OCI-LY1 (cell line): Measurements from ENCODE around the gene HSPA1B.

ENCODE experiments used
- H2AFZ ChIP-seq: fragments of 200-600 bp; sonication (generic), shearing (Covaris generic); 2 replicates; pipeline ENCODE4 v1.6.0; 2014; ENCODE audit warnings: antibody characterized with exemption, mild to moderate bottlenecking, low read length
- H3F3A ChIP-seq: fragments of 200-600 bp; sonication (generic), shearing (Covaris generic); 2 replicates; pipeline ENCODE4 v1.6.0; 2014; ENCODE audit warnings: mild to moderate bottlenecking, antibody characterized with exemption, low read length, moderate library complexity; ENCODE audit not compliant: insufficient read depth
- H3K27ac ChIP-seq: fragments of 200-600 bp; sonication (generic); 2 replicates; pipeline ENCODE4 v1.5.1; 2014; ENCODE audit warnings: low read length, mixed run types, mild to moderate bottlenecking, low read depth; ENCODE audit not compliant: poor library complexity, severe bottlenecking
- H3K27me3 ChIP-seq: fragments of 200-600 bp; sonication (generic); 2 replicates; pipeline ENCODE4 v1.6.0; 2014; ENCODE audit warnings: antibody characterized with exemption, mild to moderate bottlenecking, low read length, moderate library complexity; ENCODE audit not compliant: insufficient read depth
- H3K36me3 ChIP-seq: fragments of 200-600 bp; sonication (generic); 2 replicates; pipeline ENCODE4 v1.6.1; 2014; ENCODE audit warnings: mild to moderate bottlenecking, antibody characterized with exemption, low read length, moderate library complexity, mixed read lengths; ENCODE audit not compliant: insufficient read depth
- H3K4me1 ChIP-seq: fragments of 200-600 bp; sonication (generic); 2 replicates; pipeline ENCODE4 v1.5.1; 2014; ENCODE audit warnings: mild to moderate bottlenecking, low read length, moderate library complexity; ENCODE audit not compliant: insufficient read depth, severe bottlenecking
- H3K4me2 ChIP-seq: fragments of 200-600 bp; sonication (generic), shearing (Covaris generic); 2 replicates; pipeline ENCODE4 v1.6.1; 2014; ENCODE audit warnings: low read length
- H3K4me3 ChIP-seq: fragments of 200-600 bp; sonication (generic); 2 replicates; pipeline ENCODE4 v1.5.1; 2014; ENCODE audit warnings: low read length, low read depth, mild to moderate bottlenecking, mixed read lengths; ENCODE audit not compliant: poor library complexity, severe bottlenecking
- H3K79me2 ChIP-seq: fragments of 200-600 bp; shearing (Covaris generic); 2 replicates; pipeline ENCODE4 v1.6.1; 2016; ENCODE audit warnings: mixed run types, low read length, mixed read lengths; ENCODE audit not compliant: insufficient read depth
- H3K9ac ChIP-seq: fragments of 200-600 bp; sonication (generic), shearing (Covaris generic); 2 replicates; pipeline ENCODE4 v1.6.1; 2014; ENCODE audit warnings: mild to moderate bottlenecking, low read length, mixed read lengths
- H3K9me2 ChIP-seq: fragments of 200-600 bp; sonication (generic), shearing (Covaris generic); 2 replicates; pipeline ENCODE4 v1.6.1; 2014; ENCODE audit warnings: low read depth, mild to moderate bottlenecking, low read length, mixed read lengths
- H3K9me3 ChIP-seq: fragments of 200-600 bp; shearing (Covaris generic); 2 replicates; pipeline ENCODE4 v1.6.1; 2014; ENCODE audit warnings: low read length, mixed read lengths
- H4K20me1 ChIP-seq: fragments of 200-600 bp; sonication (generic), shearing (Covaris generic); 2 replicates; pipeline ENCODE4 v1.6.0; 2016; ENCODE audit warnings: mild to moderate bottlenecking, low read length; ENCODE audit not compliant: insufficient read depth
- EZH2 ChIP-seq: fragments of 200-600 bp; sonication (generic), shearing (Covaris generic); IDR thresholded peaks from 2 replicates; pipeline ENCODE4 v1.8.0; 2017; ENCODE audit warnings: borderline replicate concordance, mixed run types, mild to moderate bottlenecking, antibody characterized with exemption, low read length, moderate library complexity, mixed read lengths
- TF ChIP-seq, protein P1 (sequence below): fragments of 200-600 bp; sonication (generic), shearing (Covaris generic); IDR thresholded peaks from 2 replicates; pipeline ENCODE4 v1.5.1; 2017; ENCODE audit warnings: mild to moderate bottlenecking, antibody characterized with exemption, low read length, moderate library complexity, mixed read lengths

HSPA1B gene

DNA sequence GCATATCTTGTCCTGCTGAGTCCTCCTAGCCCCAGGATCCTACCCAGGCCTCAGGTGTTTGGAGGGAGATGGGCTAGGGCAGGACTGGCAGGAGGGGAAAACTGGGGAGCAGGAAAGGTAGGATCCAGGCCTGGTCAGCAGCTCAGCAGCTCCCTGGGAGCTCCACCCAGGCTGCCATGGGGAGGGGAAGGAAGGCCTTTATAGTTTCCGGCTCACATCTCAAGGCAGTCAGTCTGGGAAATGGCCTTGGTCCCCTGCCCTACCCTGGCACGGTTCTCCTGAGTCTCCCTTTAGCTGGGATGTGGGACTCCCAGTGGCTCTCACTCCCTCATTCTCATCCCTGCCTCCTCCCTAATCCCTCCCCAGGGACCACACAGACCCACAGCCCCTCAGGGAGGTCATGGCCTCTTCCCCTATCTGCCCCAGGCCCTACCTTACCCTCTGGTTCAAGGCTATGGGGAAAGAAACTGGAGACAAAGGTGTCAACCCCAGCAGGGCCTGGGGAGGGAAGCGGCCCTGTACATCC, 49.6 kb downstream of the HSPA1B start:
- Histone ChIP-seq H3K4me3 (no peak overlapping the region), H2AFZ (no peak overlapping the region), H3K27me3 (no peaks in the 10 kb centered on the region), H3K27ac (no peak overlapping the region), H3K4me1 (no peaks in the 10 kb centered on the region), H3K36me3 (peaks cover 25% of the 10 kb centered on the region), H3F3A (no peaks in the 10 kb centered on the region), H3K79me2 (no peaks in the 10 kb centered on the region), H4K20me1 (no peaks in the 10 kb centered on the region), H3K4me2 (no peak overlapping the region), H3K9me2 (no peaks in the 10 kb centered on the region), H3K9ac (no peak overlapping the region), H3K9me3 (no peaks in the 10 kb centered on the region)
- TF ChIP-seq, protein P1, sequence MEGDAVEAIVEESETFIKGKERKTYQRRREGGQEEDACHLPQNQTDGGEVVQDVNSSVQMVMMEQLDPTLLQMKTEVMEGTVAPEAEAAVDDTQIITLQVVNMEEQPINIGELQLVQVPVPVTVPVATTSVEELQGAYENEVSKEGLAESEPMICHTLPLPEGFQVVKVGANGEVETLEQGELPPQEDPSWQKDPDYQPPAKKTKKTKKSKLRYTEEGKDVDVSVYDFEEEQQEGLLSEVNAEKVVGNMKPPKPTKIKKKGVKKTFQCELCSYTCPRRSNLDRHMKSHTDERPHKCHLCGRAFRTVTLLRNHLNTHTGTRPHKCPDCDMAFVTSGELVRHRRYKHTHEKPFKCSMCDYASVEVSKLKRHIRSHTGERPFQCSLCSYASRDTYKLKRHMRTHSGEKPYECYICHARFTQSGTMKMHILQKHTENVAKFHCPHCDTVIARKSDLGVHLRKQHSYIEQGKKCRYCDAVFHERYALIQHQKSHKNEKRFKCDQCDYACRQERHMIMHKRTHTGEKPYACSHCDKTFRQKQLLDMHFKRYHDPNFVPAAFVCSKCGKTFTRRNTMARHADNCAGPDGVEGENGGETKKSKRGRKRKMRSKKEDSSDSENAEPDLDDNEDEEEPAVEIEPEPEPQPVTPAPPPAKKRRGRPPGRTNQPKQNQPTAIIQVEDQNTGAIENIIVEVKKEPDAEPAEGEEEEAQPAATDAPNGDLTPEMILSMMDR: no peak
- no peak for TF ChIP-seq EZH2

DNA sequence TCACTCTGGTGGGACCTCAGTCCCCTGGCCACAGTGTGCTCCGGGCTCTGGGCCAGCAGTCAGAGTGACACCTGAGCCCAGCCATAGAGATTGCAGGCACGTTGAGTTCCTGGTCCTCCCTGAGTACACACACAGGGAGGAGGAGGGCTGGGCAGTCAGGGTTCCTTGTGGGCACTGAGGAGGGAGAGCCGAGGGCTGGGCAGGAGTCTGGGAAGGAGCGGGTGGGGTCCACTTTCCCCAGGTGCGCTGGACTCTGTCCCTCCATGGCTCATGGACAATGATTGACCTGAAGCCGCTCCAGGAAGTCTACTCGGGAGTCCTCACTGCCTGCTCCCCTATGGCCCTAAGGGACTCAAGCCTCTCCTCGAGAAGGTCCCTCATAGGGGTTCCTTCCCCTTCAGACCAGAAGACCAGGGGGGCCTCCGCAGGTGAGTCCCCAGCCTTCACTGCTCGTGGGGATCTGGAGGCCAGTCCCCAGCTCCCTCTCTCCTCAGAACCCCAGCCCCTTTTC, 50.2 kb downstream of the HSPA1B start:
- H2AFZ ChIP-seq: no peak overlapping the region
- no peaks in the 10 kb centered on the region for H3F3A ChIP-seq
- H3K36me3 ChIP-seq: peaks cover 30% of the 10 kb centered on the region
- TF ChIP-seq EZH2: no peak
- TF ChIP-seq, protein P1: no peak
- H3K79me2 ChIP-seq: no peaks in the 10 kb centered on the region
- no peak overlapping the region for H3K9ac ChIP-seq
- H3K27ac ChIP-seq: no peak overlapping the region
- H3K9me2 ChIP-seq: no peaks in the 10 kb centered on the region
- no peaks in the 10 kb centered on the region for H4K20me1 ChIP-seq
- H3K4me1 ChIP-seq: no peaks in the 10 kb centered on the region
- no peaks in the 10 kb centered on the region for H3K9me3 ChIP-seq
- no peak overlapping the region for H3K4me3 ChIP-seq
- H3K4me2 ChIP-seq: no peak overlapping the region
- no peaks in the 10 kb centered on the region for H3K27me3 ChIP-seq

DNA sequence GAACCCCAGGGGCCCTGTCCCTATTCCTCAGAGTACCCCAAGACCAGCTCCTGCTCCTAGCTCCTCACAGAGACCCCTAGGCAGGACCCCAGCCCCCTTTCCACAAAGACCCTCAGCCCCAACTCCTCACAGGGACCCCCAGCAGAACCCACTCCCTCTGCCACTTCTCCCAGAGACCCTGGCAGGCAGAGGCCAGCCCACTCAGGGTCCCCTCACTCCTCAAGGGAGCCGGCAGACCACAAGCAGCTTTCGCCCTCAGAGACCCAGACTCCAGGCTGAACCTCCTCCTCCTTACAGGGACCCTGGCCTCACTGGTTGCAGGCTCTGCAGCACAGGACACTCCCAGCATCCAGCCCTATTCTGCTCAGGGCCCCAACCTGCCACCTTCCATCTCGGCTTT, 50.7 kb downstream of the HSPA1B start:
- Histone ChIP-seq H3K9ac (no peak overlapping the region), H2AFZ (no peak overlapping the region)

More for the DNA sequence above, 50.7 kb downstream of the HSPA1B start:
- no peaks in the 10 kb centered on the region for H3K4me1 ChIP-seq
- no peaks in the 10 kb centered on the region for H3K79me2 ChIP-seq
- H3K9me3 ChIP-seq: no peaks in the 10 kb centered on the region
- H3K36me3 ChIP-seq: peaks cover 35% of the 10 kb centered on the region
- H3K4me3 ChIP-seq: no peak overlapping the region
- no peaks in the 10 kb centered on the region for H3K9me2 ChIP-seq
- H3K27ac ChIP-seq: no peak overlapping the region
- no peaks in the 10 kb centered on the region for H3K27me3 ChIP-seq
- no peak for TF ChIP-seq EZH2
- TF ChIP-seq, protein P1: no peak
- H3K4me2 ChIP-seq: no peak overlapping the region
- H3F3A ChIP-seq: no peaks in the 10 kb centered on the region
- H4K20me1 ChIP-seq: no peaks in the 10 kb centered on the region
